MM.1S (cell line): ENCODE results near the gene MAGI1.

ENCODE experiments used
- CTCF ChIP-seq: fragments of 300-600 bp; sonication (generic); IDR thresholded peaks from 2 replicates; pipeline ENCODE4 v1.5.1; 2016; ENCODE audit warnings: antibody characterized with exemption, low read length, mixed read lengths
- EZH2 ChIP-seq: fragments of 300-600 bp; sonication (generic); optimal IDR thresholded peaks from 2 replicates; pipeline ENCODE3; 2017; ENCODE audit warnings: low read depth, mild to moderate bottlenecking, antibody characterized with exemption, low read length, mixed read lengths

GRCh38 chr3:66000506-66000905 is 38.2 kb downstream of the MAGI1 start:
- no peak for TF ChIP-seq CTCF
- TF ChIP-seq EZH2 = no peak
